ENCODE data around the gene PRKD1.

- TF ChIP-seq CTCF (IDR thresholded peaks at IDR 0.05; ENCODE audit: low read depth, low read length, poor library complexity, severe bottlenecking) (no peak), EZH2phosphoT487 (IDR thresholded peaks at IDR 0.05; ENCODE audit: borderline replicate concordance, low read length) (no peak)
These were observed 83.7 kb downstream of the PRKD1 start for GRCh38 chr14:29843981-29844380.
